HepG2 (cell line): ENCODE data around the gene RAC3. TPM values are rescaled to one million over a fixed set of nuclear protein-coding genes. Genes with fewer than 3 reads are reported as not detected.
A peak's percentile ranks its signal among the peaks of the same experiment; 100 is the strongest.

ENCODE experiments used
- ARNT ChIP-seq: fragments of 450-650 bp; IDR thresholded peaks from 2 replicates; pipeline ENCODE4 v1.6.1; 2017
- CENPX ChIP-seq: sonication (generic); formaldehyde crosslinking; IDR thresholded peaks from 2 replicates; pipeline ENCODE4 v1.9.0; 2021; ENCODE audit warnings: mild to moderate bottlenecking, missing genetic modification reagents, moderate library complexity
- DNMT1 ChIP-seq: sonication (generic); formaldehyde crosslinking; IDR thresholded peaks from 2 replicates; pipeline ENCODE4 v1.5.1; 2020; ENCODE audit warnings: mild to moderate bottlenecking, missing genetic modification reagents
- HNF1A ChIP-seq, 2 experiments: sonication (generic) in 1 of 2; formaldehyde crosslinking in 1 of 2; IDR thresholded peaks; 2 replicates each; pipeline versions ENCODE4 v1.4.0 to v1.6.1; 2016 to 2020; ENCODE audit warnings: borderline replicate concordance in 1 of 2, low read depth in 1 of 2, mild to moderate bottlenecking in 1 of 2, missing genetic modification reagents in 1 of 2
- LCORL ChIP-seq, 2 experiments: fragments of 450-650 bp in 1 of 2; sonication (generic) in 1 of 2; formaldehyde crosslinking in 1 of 2; IDR thresholded peaks; 2 replicates each; pipeline versions ENCODE4 v1.5.0 to v1.6.1; 2017 to 2020; ENCODE audit warnings: antibody characterized with exemption in 1 of 2, missing genetic modification reagents in 1 of 2
- MIER3 ChIP-seq: IDR thresholded peaks from 2 replicates; pipeline ENCODE4 v1.6.1; 2016; ENCODE audit warnings: missing compliant biosample characterization, borderline replicate concordance
- MTF2 ChIP-seq: sonication (generic); formaldehyde crosslinking; IDR thresholded peaks from 2 replicates; pipeline ENCODE4 v1.5.0; 2020; ENCODE audit warnings: missing genetic modification reagents, borderline replicate concordance
- ZFP82 ChIP-seq: sonication (generic); formaldehyde crosslinking; IDR thresholded peaks from 2 replicates; pipeline ENCODE4 v1.5.1; 2020; ENCODE audit warnings: mild to moderate bottlenecking, missing genetic modification reagents, borderline replicate concordance
- ZNF180 ChIP-seq: sonication (generic); formaldehyde crosslinking; IDR thresholded peaks from 2 replicates; pipeline ENCODE4 v1.4.0; 2020; ENCODE audit warnings: low read depth, missing genetic modification reagents, borderline replicate concordance
- ZNF589 ChIP-seq: sonication (generic); formaldehyde crosslinking; conservative IDR thresholded peaks from 2 replicates; pipeline ENCODE4 v1.8.0; 2022; ENCODE audit warnings: mild to moderate bottlenecking, moderate library complexity, missing genetic modification reagents
- ZNF768 ChIP-seq: sonication (generic); formaldehyde crosslinking; IDR thresholded peaks from 2 replicates; pipeline ENCODE4 v1.4.0; 2020; ENCODE audit warnings: missing genetic modification reagents
- ZSCAN30 ChIP-seq: sonication (generic); formaldehyde crosslinking; IDR thresholded peaks from 2 replicates; pipeline ENCODE4 v1.5.0; 2020; ENCODE audit warnings: mild to moderate bottlenecking, missing genetic modification reagents
- ZSCAN31 ChIP-seq: sonication (generic); formaldehyde crosslinking; IDR thresholded peaks from 2 replicates; pipeline ENCODE4 v1.5.0; 2020; ENCODE audit warnings: low read depth, mild to moderate bottlenecking, missing genetic modification reagents
- polyA plus RNA-seq, 8 experiments: library from polyadenylated mRNA; depleted of rRNA in 3 of 8; stranded (reverse) in 7 of 8; unstranded in 1 of 8; fragments of >200 nt; fragmentation: Illumina TruSeq in 4 of 8; extraction: Trizol in 4 of 8; gene quantifications; 2 replicates each; pipeline versions ENCODE4 v1.2.1 to v1.2.3, GENCODE V29; 2011 to 2016; ENCODE audit warnings: low read depth in 4 of 8, missing spikeins in 1 of 8, mixed read lengths in 1 of 8; ENCODE audit not compliant: insufficient read depth in 1 of 8
- total RNA-seq, 5 experiments: library from RNA; depleted of rRNA; stranded (reverse); fragments of >200 nt; fragmentation: Illumina TruSeq; extraction: Trizol; gene quantifications; 2 replicates each; pipeline ENCODE4 v1.2.3, GENCODE V29; 2016; ENCODE audit warnings: low read depth in 1 of 5
- TF ChIP-seq, protein P1 (sequence below): sonication (generic); formaldehyde crosslinking; IDR thresholded peaks from 2 replicates; pipeline ENCODE4 v1.5.0; 2020; ENCODE audit warnings: mild to moderate bottlenecking, missing genetic modification reagents, borderline replicate concordance
- TF ChIP-seq, protein P2 (sequence below): sonication (generic); formaldehyde crosslinking; IDR thresholded peaks from 2 replicates; pipeline ENCODE4 v1.4.0; 2020; ENCODE audit warnings: missing genetic modification reagents
- TF ChIP-seq, protein P3 (sequence below): sonication (generic); formaldehyde crosslinking; IDR thresholded peaks from 2 replicates; pipeline ENCODE4 v1.4.0; 2020; ENCODE audit warnings: missing genetic modification reagents, low read depth, mild to moderate bottlenecking, borderline replicate concordance

Gene RAC3
- total and polyA plus RNA-seq, 2 of the 13 experiments (the other 11 are each of a cell fraction or from before 2014, with no cell fraction given) = 10.5 to 21.3 TPM

DNA sequence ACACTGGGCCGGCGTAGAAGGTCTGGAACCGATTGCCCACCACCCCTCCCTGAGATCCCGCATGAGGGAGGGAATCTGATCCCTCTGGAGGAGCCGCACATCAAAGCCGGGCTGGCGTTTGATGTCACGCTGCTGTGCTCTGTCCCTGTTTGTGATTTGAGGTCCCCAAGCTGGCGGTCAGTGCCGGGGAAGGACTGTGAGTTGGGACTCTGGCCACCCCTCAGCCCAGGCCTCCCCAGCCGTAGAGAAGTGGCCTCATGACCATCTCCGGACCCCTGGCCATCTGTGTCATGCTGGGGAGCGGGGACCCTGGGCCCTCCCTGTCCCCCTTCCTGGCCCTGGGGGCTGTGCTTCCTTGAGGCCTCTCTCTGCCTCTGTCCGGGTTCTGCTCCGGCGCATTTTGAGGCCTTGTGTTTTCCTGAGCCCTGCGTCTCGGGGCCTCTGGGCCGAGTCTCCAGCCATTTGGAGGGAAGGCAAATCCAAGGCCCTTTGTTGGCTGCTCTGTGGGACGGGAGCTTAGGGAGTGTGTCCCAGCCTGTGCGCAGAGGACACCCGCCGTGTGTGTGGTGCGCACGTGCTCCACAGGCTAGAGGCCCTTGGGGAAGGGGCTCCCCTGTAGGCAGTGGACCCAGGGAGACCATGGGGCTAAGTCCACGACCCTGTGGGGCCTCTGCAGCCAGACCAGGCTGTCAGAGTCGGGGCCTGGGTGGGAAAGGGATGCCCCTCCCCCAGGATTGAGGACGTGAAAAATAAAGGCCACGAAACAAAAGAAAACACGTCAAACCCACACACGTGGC lies 39.0 kb upstream of the RAC3 start (continued):
- TF ChIP-seq ARNT (no peak), CENPX (CRISPR knock-in tag) (no peak), ZNF768 (no peak; the same call in none of the 2 replicates), ZNF180 (CRISPR knock-in tag) (0 out of 2 replicates have a peak, but pooled peaks have one; percentile 47), DNMT1 (CRISPR knock-in tag) (peak; percentile 96), LCORL (IDR thresholded peaks at IDR 0.05) (no peak), LCORL (CRISPR knock-in tag; IDR thresholded peaks at IDR 0.05) (peak; percentile 90), ZSCAN30 (CRISPR knock-in tag) (peak; percentile 88), ZFP82 (CRISPR knock-in tag) (peak; percentile 98; the same call in 1 of the 2 replicates), HNF1A (IDR thresholded peaks at IDR 0.05; ENCODE audit: low read depth) (peak; percentile 30; the same call in 1 of the 2 replicates), HNF1A (CRISPR knock-in tag; IDR thresholded peaks at IDR 0.05; ENCODE audit: borderline replicate concordance) (peak; percentile 61; the same call in 1 of the 2 replicates), ZSCAN31 (CRISPR knock-in tag) (no peak; the same call in none of the 2 replicates), ZNF589 (CRISPR knock-in tag) (peak; percentile 98), MTF2 (CRISPR knock-in tag) (no peak), MIER3 (peak; percentile 86; the same call in 1 of the 2 replicates)
- TF ChIP-seq, protein P1, sequence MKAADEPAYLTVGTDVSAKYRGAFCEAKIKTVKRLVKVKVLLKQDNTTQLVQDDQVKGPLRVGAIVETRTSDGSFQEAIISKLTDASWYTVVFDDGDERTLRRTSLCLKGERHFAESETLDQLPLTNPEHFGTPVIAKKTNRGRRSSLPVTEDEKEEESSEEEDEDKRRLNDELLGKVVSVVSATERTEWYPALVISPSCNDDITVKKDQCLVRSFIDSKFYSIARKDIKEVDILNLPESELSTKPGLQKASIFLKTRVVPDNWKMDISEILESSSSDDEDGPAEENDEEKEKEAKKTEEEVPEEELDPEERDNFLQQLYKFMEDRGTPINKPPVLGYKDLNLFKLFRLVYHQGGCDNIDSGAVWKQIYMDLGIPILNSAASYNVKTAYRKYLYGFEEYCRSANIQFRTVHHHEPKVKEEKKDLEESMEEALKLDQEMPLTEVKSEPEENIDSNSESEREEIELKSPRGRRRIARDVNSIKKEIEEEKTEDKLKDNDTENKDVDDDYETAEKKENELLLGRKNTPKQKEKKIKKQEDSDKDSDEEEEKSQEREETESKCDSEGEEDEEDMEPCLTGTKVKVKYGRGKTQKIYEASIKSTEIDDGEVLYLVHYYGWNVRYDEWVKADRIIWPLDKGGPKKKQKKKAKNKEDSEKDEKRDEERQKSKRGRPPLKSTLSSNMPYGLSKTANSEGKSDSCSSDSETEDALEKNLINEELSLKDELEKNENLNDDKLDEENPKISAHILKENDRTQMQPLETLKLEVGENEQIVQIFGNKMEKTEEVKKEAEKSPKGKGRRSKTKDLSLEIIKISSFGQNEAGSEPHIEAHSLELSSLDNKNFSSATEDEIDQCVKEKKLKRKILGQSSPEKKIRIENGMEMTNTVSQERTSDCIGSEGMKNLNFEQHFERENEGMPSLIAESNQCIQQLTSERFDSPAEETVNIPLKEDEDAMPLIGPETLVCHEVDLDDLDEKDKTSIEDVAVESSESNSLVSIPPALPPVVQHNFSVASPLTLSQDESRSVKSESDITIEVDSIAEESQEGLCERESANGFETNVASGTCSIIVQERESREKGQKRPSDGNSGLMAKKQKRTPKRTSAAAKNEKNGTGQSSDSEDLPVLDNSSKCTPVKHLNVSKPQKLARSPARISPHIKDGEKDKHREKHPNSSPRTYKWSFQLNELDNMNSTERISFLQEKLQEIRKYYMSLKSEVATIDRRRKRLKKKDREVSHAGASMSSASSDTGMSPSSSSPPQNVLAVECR (CRISPR knock-in tag) = peak; percentile 69; the same call in 1 of the 2 replicates
- TF ChIP-seq, protein P2, sequence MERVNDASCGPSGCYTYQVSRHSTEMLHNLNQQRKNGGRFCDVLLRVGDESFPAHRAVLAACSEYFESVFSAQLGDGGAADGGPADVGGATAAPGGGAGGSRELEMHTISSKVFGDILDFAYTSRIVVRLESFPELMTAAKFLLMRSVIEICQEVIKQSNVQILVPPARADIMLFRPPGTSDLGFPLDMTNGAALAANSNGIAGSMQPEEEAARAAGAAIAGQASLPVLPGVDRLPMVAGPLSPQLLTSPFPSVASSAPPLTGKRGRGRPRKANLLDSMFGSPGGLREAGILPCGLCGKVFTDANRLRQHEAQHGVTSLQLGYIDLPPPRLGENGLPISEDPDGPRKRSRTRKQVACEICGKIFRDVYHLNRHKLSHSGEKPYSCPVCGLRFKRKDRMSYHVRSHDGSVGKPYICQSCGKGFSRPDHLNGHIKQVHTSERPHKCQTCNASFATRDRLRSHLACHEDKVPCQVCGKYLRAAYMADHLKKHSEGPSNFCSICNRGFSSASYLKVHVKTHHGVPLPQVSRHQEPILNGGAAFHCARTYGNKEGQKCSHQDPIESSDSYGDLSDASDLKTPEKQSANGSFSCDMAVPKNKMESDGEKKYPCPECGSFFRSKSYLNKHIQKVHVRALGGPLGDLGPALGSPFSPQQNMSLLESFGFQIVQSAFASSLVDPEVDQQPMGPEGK (CRISPR knock-in tag) = peak; percentile 96
- TF ChIP-seq, protein P3, sequence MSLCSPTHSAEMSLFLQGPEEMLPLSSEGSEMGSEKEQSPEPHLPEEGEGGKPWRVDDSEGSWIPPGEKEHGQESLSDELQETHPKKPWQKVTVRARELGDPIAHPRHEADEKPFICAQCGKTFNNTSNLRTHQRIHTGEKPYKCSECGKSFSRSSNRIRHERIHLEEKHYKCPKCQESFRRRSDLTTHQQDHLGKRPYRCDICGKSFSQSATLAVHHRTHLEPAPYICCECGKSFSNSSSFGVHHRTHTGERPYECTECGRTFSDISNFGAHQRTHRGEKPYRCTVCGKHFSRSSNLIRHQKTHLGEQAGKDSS = peak; percentile 97
